Activated CD4-positive, CD25-positive, alpha-beta regulatory T cell (primary cell): ENCODE measurements around the gene MPV17L2.
A peak's percentile ranks its signal among the peaks of the same experiment; 100 is the strongest.
"Not testable (repeated sequence)": the region's sequence is repeated elsewhere in the genome, so short reads cannot be mapped to it uniquely, and the experiment has no call there.

Experiments
- DNase-seq, 4 experiments: peaks; one replicate each; lab custom pipeline; 2025; lab: John Stamatoyannopoulos, UW

MPV17L2 gene

DNA sequence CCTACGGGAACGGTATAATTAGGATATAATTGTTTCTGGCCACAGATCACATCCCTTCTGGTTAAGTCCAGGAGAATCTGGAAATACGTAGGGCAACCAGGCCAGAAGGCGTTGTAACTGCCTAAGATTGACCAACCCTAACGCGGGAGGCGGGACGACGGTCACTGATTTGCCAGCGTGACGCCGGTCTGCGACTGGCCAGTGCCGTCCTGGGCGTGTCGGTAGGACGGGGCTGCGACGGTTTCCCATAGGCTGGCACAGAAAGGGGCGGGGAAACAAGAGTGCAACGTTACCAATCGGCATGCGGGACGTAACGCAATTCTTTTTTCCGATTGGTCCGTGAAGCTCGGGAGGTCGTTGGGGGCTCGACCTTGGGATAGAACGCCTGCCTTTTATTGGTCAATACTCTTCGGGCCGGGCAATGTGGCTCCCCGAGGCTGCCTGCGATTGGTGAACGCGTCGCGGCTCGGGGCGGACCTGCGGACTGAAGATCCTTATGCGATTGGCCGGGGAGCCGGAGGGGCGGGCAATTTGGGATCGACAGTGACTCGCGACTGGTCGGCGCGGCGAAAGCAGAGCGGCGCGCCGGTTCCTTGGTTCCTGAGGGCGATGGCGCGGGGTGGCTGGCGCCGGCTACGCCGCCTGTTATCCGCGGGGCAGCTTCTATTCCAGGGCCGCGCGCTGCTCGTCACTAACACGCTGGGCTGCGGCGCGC lies at the start of gene MPV17L2:
Gene MPV17L2 (plus strand): TSS at position 546 of the 715 bp plus-strand sequence. CDS start 64 bp downstream, at position 610.
- peak; percentile 98 to 100 (median 100) for DNase-seq

GRCh38 chr19:18143902-18144301 lies 49.1 kb upstream of the MPV17L2 start:
- DNase-seq, result no peak

- DNase-seq, result no peak
Observed at GRCh38 chr19:18144361-18144760, 48.7 kb upstream of the MPV17L2 start.

DNA sequence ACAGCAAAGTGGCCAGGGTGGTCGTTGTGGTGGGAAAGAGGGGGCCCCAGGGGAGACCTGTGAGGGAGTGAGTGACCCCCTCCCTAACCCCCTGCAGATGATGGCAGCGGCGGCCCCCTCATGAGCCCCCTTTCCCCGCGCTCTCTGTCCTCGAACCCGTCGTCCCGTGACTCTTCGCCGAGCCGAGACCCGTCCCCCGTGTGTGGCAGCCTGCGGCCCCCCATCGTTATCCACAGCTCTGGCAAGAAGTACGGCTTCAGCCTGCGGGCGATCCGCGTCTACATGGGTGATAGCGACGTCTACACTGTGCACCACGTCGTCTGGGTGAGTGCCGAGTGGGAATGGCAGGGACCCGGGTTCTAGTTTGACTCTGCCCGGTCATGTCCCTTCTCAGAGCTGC lies 48.1 kb upstream of the MPV17L2 start:
- DNase-seq, result no peak

DNA sequence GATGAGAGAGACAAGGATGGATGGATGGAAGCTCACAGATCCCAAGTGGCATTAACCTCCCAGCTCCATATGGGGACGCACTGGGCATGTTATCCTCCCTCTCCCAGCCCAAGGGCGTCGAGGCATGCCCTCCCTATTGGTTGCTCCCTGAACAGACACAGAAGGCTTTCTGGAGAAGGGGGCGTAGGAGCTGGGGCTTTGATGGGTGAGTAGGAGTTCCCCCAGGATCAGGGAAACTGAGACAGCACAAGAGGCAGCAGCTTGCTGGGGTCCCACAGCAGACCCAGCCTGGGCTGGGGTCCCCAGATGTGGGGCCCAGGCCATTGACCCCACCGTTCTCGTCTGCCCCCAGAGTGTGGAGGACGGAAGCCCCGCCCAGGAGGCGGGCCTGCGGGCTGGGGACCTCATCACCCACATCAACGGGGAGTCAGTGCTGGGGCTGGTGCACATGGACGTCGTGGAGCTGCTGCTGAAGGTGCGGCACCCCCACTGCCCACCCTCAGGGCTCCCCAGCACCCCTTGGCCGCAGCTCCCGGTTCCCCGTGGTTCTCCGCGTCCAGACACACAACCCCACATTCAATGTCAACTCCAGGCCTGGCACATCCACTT lies 47.5 kb upstream of the MPV17L2 start:
- no peak for DNase-seq

GRCh38 chr19:18147396-18147795 lies 45.6 kb upstream of the MPV17L2 start:
- DNase-seq, result no peak

GRCh38 chr19:18149596-18149975 lies 43.4 kb upstream of the MPV17L2 start:
- no peak for DNase-seq

DNA sequence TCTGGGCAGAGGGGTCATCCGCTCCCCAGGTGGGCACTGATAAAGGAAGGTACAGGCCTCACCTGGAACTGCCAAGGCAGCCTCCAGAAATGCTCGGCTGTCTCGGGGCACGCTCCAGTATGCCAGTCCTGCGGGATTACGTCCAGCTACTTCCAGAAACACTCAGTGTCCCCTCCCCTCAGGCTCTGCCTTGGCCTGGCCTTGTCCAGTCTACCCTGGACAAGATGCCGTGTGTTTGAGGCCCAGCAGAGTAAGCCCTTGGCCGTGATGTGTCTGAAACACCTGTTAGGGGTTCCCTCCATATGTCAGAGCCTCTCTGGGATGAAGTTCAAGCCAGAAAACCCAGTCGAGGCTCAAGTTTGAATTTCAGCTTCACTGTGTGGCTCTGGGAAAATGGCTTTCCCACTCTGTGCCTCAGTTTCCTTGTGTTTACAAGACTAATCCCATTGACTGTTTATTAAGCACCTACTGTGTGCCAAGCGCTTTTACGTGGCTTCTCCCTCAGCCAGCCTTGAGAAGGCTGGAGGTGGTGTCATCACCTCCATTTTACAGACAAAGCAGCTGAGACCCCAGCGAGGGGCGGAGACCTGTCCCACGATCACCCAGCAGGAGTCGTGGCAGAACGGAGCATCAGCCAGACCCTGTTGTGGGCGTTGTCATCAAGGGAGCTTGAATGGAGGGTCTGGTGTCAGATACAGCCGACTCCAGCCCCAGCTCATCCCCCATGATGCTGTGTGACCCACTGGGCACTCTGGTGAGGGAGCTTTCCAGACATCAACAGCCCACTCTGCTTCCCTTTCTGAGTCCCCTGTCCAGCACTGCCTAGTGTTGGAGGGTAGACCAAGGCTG lies 42.0 kb upstream of the MPV17L2 start:
- DNase-seq, result no peak

- DNase-seq, result peak; percentile 92 to 97 (median 92)
Observed at GRCh38 chr19:18152442-18152816, 40.6 kb upstream of the MPV17L2 start.

DNA sequence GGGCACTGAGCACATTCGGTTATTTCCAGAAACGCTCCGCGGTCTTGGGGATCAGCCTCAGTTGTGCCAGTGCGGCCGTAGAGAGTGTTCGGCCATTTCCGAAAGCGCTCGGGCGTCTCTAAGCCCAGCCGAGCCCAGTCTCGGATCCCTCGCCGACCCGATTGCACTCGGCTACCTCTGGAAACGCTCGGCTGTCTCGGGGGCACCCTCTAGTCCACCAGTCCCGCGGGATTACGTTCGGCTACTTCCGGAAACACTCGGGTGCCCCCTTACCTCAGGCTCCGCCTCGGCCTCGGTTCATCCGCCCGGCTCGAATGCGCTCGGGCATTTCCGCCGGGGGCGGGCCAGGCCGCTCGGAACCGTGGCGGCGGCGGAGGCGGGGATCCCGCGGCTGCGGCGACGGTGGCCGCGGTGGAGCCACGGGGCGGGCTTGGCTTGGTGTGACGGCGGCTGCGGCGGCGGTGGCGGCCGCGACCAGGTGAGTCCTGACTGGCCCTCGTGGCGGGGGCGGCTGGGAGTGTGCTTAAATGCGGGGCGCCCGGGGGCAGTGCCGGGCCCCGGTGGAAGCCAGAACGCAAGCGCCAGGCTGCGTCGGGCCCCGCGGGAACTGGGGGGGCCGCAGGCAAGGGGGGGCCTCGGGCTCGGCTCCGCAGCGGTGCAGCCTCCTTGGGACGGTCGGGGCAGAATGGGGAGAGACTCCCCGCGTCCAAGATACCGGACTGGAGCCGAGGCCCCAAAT lies 40.0 kb upstream of the MPV17L2 start, which contains the start of gene PIK3R2:
Gene PIK3R2 (plus strand): TSS at position 347 of the 739 bp plus-strand sequence. CDS start 2,717 bp downstream, outside the sequence.
- DNase-seq, result peak; percentile 97 to 99 (median 98)

DNA sequence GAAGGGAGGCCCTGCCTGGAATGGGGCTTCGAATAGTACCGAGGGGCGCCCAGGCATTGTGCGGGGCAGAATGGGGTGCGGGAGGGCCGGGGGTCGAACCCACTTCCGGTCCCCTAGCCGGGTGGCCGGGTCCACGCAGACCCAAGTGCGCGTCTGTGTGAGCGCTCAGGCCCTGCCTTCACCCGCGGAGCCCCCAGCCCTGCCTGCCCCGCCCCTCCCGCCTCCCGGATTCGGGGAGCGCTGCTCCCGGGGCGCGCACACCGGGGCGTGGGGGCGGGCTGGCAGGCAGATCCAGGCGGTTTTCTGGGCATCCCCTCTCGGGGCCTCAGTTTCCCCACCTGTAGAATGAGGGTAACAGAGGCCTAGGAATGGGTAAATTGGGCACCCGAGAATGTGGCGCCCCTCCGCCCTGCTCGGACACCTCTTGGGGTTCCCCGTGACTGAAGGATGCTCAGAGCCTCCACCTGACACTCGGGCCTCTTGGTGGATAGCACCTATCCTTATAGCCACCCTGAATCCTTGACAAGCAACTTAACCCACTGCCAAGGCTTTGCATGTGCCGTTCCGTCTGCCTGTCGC lies 39.4 kb upstream of the MPV17L2 start:
- no peak for DNase-seq

- no peak for DNase-seq
Observed at GRCh38 chr19:18155095-18156087, 37.6 kb upstream of the MPV17L2 start.

- DNase-seq, result no peak
Observed at GRCh38 chr19:18156268-18156667, 36.8 kb upstream of the MPV17L2 start.

- no peak for DNase-seq
Observed at GRCh38 chr19:18156841-18157464, 36.1 kb upstream of the MPV17L2 start.

GRCh38 chr19:18157465-18158063 lies 35.5 kb upstream of the MPV17L2 start:
- no peak for DNase-seq

- no peak for DNase-seq
Observed at GRCh38 chr19:18158467-18158866, 34.6 kb upstream of the MPV17L2 start.

DNA sequence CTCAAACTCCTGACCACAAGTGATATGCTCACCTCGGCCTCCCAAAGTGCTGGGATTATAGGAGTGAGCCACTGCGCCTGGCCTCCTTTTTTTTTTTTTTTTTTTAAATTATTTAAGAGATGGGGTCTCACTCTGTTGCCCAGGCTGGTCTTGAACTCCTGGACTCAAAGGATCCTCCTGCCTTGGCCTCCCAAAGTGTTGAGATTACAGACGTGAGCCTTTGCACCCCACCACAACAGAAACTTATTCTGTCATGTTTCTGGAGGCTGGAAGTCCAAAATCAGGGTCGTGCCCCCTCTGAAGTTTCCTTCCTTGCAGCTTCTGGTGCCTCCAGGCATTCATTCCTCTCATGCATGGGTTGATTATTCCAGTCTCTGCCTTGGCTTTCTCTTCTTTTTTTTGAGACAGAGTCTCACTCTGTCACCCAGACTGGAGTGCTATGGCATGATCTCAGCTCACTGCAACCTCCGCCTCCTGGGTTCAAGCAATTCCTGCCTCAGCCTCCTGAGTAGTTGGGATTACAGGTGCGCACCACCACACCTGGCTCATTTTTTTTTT lies 33.9 kb upstream of the MPV17L2 start:
- not testable (repeated sequence) for DNase-seq

DNA sequence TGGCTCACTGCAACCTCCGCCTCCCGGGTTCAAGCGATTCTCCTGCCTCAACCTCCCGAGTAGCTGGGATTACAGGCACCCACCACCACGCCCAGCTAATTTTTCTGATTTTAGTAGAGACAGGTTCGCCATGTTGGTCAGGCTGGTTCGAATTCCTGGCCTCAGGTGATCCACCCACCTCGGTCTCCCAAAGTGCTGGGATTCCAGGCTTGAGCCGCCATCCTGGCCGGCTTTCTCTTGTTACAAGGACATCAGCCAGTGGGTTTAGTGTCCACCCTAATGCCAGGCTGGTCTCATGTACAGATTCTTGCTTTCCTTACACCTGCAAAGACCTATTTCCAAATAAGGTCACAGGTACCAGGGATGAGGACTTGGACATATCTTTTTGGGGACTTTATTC lies 33.2 kb upstream of the MPV17L2 start:
- DNase-seq, result no peak

- DNase-seq, result no peak
Observed at GRCh38 chr19:18160493-18160970, 32.5 kb upstream of the MPV17L2 start.
